HK-2 (cell line): ENCODE results near the gene KCTD16.

ENCODE experiments used
- DNase-seq: peaks from one replicate; pipeline ENCODE4 v3.0.0-alpha.2; 2018; ENCODE audit not compliant: unreplicated experiment

The KCTD16 gene

GRCh38 chr5:144284931-144285502, 114.3 kb downstream of the KCTD16 start:
- DNase-seq, result no peak

- no peak for DNase-seq
Measured at GRCh38 chr5:144289277-144289676, 118.6 kb downstream of the KCTD16 start.

GRCh38 chr5:144292029-144292428, 121.4 kb downstream of the KCTD16 start:
- no peak for DNase-seq

GRCh38 chr5:144295284-144295683, 124.6 kb downstream of the KCTD16 start:
- no peak for DNase-seq

DNA sequence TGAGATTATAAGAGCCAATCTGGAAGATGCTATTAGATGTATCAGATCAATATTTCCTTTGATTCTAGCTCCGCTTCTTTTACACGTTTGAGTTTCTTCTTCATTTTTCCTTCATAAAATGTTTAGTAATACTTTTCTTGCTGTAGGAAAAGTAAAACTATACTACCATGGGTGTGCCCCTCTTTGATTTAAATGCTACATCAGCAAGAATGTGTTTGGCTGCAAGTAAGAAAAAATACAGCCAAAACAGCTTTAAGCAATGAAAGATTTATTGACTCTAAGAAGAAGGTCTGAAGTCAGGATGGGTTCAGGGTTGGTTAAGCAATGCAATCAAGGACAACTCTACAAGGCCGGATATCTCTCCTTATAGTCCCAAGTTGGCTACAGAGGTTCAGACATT, 126.4 kb downstream of the KCTD16 start:
- DNase-seq, result no peak

DNA sequence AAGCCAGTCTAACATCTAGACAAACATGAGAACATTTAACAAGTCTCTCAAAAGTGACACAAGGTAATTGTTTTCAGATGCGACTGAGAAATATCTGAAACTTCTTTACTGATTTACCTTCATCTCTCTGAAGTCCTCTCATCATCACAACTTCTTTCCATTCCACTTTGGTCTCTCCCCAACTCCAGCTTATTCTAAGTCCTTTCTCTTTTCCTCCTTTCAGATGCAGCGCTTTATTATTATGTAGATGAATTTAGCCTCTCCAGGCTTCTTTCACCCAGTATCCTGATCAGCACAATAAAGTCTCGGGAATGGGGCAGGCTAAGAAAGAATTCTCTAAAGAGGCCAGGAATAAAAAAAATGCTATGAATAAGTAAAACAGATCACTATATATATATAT, 128.0 kb downstream of the KCTD16 start:
- no peak for DNase-seq

DNA sequence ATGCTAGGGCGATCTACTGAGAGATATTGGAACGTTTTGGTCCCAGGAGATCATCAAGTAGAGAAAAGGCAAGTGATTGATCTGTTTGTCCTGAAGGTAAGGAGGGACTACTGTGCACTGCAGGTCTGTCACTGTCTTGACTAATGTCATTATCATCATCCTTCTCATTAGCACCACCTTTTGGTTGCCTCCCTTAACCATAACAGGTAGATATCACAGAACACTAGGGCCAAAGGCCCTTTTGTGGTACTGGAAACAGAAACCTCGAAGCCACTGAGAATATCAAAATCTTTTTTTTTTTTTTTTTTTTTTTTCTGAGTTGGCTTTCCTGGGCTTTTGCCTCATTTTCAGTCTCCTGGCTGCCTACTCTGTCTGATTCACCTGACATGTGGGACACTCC, 134.0 kb downstream of the KCTD16 start:
- no peak for DNase-seq

DNA sequence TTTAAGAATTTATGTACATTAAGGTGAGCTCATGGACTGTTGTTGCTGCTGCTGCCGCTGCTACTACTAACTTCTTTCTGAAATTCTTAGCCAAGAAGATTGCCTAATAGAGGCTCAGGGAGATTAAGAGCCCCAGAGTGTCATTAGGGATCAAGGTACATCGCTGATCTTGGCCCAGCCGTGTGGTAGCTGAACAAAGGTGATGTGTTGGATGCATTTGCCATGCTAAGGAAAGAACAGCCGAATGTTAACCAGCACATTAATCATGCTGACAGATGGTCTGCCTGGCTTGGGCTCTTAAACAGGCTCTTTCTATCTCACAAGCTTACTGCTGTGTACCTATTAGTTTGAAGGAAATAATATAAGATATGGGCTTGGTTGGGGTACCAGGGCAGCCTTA, 137.1 kb downstream of the KCTD16 start:
- DNase-seq, result no peak

DNA sequence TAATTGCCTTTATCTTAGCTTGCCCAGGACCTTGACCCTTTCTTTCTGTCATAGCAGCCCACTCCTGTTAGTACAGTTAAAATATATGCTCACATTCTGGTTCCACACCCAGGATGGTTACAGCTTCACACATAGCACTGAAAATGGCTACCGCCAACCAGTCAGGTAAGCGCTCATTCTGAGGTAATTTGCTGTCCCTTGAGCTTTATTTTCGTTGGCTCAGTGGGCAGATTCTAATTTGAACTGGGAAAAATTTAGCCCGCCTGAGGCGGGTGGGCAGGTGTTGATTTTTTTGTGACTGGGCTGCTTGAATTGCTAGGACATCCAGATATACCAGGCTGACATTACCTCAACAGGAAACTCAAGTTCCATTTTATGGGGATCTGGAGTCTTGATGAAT, 137.5 kb downstream of the KCTD16 start:
- no peak for DNase-seq

- no peak for DNase-seq
Measured at GRCh38 chr5:144308906-144309670, 138.4 kb downstream of the KCTD16 start.

DNA sequence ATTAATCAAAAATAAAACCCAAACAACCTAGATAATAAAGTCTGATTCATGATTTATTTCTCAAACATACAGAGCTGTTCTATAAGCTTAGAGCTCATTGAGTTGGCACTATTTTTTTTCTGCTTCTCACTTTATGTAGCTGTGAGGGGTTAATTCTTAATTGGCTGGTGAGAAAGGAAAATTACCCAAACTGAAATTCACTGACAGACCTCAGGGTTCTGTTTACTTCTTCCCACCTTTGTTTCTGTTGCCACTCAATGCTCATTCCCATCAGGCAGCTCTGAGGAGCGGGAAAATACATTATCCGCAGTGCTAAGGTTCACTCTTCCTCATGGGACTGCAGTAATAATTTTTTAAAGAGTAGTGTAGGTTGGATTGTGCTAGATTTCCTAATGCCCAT, 139.9 kb downstream of the KCTD16 start:
- DNase-seq, result no peak

DNA sequence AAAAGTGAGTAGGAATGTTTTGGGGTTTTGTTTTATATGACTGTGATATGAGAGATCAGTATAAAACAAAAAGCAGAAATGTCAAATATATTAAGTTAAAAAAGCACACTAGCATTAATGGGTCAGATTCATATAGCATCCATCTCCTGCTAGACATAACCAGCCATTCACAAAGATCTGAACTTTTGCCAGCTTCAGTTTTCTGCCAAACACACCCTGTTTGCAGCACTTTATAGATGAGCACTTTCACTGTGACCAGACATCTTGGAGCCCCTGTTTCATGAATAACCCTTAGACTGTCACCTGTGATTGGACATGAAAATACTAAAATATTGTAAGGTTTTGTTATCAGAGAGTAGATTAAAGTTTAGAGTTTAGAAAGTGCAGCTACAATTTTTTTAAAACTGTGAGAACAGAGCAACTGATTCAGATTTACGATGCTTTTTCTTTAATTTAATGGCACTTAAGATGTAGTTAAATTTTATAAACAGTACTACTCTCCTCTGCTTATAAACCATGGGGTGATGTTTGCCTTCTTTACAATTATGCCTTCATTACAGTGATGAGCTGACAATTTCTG, 142.6 kb downstream of the KCTD16 start:
- no peak for DNase-seq

- DNase-seq, result no peak
Measured at GRCh38 chr5:144315026-144315425, 144.4 kb downstream of the KCTD16 start.

DNA sequence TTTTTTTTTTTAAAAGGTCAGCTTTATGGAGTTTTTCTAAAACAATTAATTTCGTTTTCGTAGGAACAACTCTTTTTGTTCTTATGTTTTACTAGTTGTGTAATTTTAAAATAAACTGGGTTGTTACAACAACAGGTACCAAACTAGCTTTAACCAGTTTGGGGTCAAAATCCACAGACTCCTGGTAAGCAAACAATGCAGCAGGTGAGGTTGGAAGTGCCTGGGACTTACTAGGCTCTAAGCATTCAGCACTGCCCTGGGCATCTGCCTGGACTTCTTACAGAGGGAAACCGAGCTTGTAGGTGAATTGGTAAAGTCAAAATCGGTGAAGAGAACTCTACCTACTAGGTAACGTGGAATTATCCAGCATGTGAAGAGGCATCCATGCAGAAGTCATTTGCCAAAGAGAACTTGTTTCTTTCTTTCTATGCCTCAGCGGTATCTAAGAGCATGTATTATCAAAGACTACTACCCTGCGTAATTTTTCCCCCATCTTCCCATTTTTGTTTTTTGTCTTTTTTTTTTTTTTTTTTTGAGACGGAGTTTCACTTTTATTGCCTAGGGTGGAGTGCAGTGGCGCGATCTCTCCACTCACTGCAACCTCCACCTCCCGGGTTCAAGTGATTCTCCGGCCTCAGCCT, 145.4 kb downstream of the KCTD16 start:
- no peak for DNase-seq

DNA sequence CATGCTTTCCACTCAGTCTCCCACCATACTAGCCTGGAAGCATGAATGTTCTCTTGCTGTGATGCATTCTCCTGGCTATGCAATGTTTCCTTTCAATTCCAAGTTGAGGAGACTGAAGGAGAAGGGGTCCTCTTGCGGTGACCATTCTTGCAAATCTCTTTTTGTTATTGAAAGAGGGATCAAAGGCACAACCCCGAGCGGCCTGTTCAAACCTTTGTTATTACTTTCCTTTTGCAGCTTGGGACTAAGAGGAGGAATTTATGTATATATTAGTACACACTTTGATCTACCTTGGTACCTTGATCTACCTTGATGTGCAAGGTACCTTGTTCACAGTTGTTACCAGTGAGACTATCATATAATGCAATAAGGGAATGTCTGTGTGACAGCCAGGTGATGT, 147.3 kb downstream of the KCTD16 start:
- no peak for DNase-seq

- no peak for DNase-seq
Measured at GRCh38 chr5:144318460-144318859, 147.8 kb downstream of the KCTD16 start.

GRCh38 chr5:144323181-144323580, 152.5 kb downstream of the KCTD16 start:
- DNase-seq, result no peak

DNA sequence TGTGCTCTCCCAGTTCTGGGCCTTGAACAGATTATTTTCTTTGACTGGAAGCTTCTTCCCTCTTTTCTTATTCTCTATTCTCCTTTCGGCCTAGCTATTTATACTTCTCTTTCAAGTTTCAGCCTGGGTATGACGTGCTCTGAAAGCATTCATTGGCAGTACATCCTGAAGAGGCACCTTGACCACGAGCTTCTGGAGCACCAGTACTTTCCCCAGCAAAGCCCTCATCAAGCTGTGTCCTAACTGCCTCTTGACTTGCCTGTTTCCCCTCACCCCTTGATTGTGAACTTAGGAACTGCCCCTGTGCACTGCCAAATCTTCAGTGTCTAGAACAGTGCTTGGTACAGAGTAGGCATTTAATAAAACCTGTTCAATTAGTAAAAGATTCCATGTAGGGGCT, 154.9 kb downstream of the KCTD16 start:
- no peak for DNase-seq

DNA sequence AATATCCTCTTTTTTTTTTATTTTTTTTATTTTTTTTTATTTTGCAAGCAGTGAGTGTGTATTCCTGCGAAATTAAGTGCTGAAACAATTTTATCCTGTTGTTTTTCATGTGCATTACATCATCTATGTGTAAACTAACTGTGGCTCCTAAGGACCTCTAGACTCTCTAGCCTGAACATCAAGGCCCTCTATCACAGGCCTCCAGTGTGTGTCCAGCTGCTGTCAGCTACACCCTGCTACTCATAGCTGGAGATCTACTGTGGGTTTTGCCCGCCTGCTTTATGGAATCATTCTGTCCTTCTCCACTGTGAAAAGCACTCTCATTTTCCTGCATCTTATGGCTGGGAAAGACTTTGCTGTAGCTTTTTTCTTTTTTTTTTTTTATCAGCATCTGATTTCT, 157.8 kb downstream of the KCTD16 start:
- no peak for DNase-seq

DNA sequence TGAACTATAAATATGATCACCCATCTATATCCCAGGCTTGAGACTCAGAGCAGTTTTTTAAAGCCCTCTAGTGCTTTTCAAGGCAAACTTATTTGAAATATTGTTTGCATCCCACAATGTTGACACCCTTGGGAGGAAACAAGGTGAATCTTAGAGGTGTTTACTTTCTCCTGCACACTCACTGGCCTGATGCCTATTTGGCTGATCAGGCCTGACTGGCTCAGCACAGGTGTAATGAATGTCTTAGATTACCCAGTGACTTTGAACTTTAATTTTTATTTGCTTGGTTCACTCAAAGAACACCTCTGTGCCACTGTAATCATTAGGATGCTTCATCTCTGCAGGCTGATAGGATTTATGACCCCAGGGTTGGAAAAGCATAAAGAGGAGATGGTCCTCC, 158.3 kb downstream of the KCTD16 start:
- DNase-seq, result no peak

DNA sequence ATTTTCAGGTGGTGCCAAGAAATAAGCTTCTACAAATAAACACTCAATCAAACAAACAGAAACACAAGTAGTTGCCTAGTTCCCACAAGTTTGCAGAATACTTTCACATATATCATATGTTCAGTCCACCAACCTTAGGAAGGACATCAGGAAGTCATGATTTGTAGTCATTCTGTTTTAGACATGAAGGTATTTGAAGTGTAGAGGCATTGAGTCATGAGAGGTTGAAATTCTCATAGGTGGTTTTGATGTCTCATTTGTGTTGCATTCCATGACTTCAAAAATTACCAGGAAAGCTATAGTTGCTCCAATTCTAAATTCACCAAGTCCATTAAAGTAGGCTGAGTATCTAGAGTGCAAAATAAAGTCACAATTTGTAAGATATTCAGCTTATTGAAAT, 159.0 kb downstream of the KCTD16 start:
- no peak for DNase-seq

DNA sequence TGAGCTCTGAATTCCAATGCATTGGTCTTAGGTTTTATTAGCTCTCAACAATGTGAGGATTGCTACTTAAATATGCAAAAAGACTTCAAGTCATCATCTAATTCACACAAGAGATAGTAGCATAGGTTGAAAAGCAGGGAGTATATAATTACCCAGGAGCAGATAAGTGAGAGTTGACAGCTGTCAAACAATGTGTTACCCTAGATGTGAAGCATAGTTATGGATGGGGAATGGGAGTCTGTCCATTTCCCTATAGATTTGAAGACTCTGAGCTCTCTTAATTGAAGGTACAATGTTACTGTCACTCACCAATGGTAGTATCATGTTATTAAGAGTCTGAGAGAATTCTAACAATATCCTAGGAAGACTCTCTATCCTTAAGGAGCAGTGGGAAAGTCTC, 160.7 kb downstream of the KCTD16 start:
- no peak for DNase-seq

DNA sequence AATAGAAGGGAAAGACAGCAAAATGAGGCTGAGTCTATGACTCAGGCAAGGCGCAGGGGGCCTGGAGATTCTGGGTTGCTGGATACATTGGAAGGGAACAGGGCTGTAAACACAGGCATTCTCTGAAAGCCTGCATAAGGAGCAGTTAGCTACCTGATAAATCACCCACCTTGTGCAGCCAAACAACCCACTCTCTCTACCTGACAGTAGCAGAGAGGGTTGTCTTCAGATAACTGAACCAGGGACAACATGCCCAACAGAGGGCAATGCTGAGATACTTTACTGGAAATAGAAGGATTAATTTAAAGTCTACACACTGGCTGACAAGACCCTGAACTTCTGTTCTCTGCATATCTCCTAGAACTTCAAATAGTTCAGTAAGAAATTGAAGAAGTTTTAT, 161.6 kb downstream of the KCTD16 start:
- no peak for DNase-seq
